ENCODE measurements around the gene HSPE1.
"Not testable (repeated sequence)": the region's sequence is repeated elsewhere in the genome, so short reads cannot be mapped to it uniquely, and the experiment has no call there.

The HSPE1 gene

GRCh38 chr2:197499594-197500502, at the start of gene HSPE1, which contains the start of gene HSPD1:
HSPE1 (plus strand) TSS chr2:197500379; CDS start chr2:197500437, 58 bp downstream.
HSPD1 (minus strand) TSS chr2:197499840; CDS start chr2:197498848, 992 bp downstream.
- DNase-seq: peak; percentile 100

GRCh38 chr2:197450465-197450864, 49.7 kb upstream of the HSPE1 start:
- DNase-seq: no peak

GRCh38 chr2:197450935-197451358, 49.2 kb upstream of the HSPE1 start:
- DNase-seq: not testable (repeated sequence)

GRCh38 chr2:197452754-197453122, 47.4 kb upstream of the HSPE1 start:
- DNase-seq: no peak

GRCh38 chr2:197453123-197453913, 46.9 kb upstream of the HSPE1 start, which contains the start of gene COQ10B:
COQ10B (plus strand) TSS chr2:197453552; CDS start chr2:197453561, 9 bp downstream.
- DNase-seq: peak; percentile 100

GRCh38 chr2:197453914-197454398, 46.2 kb upstream of the HSPE1 start:
- no peak for DNase-seq

- no peak for DNase-seq
These were observed 45.3 kb upstream of the HSPE1 start for GRCh38 chr2:197454923-197455322.

- DNase-seq: no peak
These were observed 44.8 kb upstream of the HSPE1 start for GRCh38 chr2:197455428-197455827.

GRCh38 chr2:197460649-197461048, 39.5 kb upstream of the HSPE1 start:
- DNase-seq: no peak

GRCh38 chr2:197461057-197461456, 39.1 kb upstream of the HSPE1 start:
- DNase-seq: no peak

GRCh38 chr2:197464175-197464574, 36.0 kb upstream of the HSPE1 start:
- DNase-seq: no peak

- peak; percentile 51 for DNase-seq
These were observed 28.0 kb upstream of the HSPE1 start for GRCh38 chr2:197472166-197472565.

- no peak for DNase-seq
These were observed 22.4 kb upstream of the HSPE1 start for GRCh38 chr2:197477797-197478196.

GRCh38 chr2:197480165-197481036, 19.8 kb upstream of the HSPE1 start:
- DNase-seq: no peak

- not testable (repeated sequence) for DNase-seq
These were observed 15.9 kb upstream of the HSPE1 start for GRCh38 chr2:197484248-197484647.

GRCh38 chr2:197486175-197486574, 14.0 kb upstream of the HSPE1 start:
- DNase-seq: no peak

- no peak for DNase-seq
These were observed 12.8 kb upstream of the HSPE1 start for GRCh38 chr2:197487385-197487784.

GRCh38 chr2:197495433-197496134, 4.6 kb upstream of the HSPE1 start:
- no peak for DNase-seq

- DNase-seq: no peak
These were observed 3.5 kb upstream of the HSPE1 start for GRCh38 chr2:197496695-197497094.

- no peak for DNase-seq
These were observed 2.9 kb upstream of the HSPE1 start for GRCh38 chr2:197497326-197497725.

GRCh38 chr2:197498235-197498936, 1.8 kb upstream of the HSPE1 start:
- no peak for DNase-seq

Measured in suppressor macrophage treated with lipopolysaccharide for 4 hours (primary cell).